Heart right ventricle (tissue), 16 donors: ENCODE measurements around the gene C12orf56. TPM values are rescaled to one million over a fixed set of nuclear protein-coding genes. Genes with fewer than 3 reads are reported as not detected.

Experiments used
- ATAC-seq, 8 donors: fragments of 200-7000 bp; cut with Tn5 transposase; one replicate each; pipeline ENCODE4 v1.9.1; 2020; ENCODE audit warnings: mild to moderate bottlenecking in 8 of 8, moderate library complexity in 8 of 8, moderate number of reproducible peaks in 1 of 8
- DNase-seq, 2 donors: peaks; one replicate each; pipeline ENCODE4 v3.0.0-alpha.2; 2020
- H3K27ac ChIP-seq, 10 donors: fragments of 200-600 bp; sonication (generic) in 2 of 10; one replicate each; pipeline versions ENCODE4 v1.5.0 to v1.8.0; 2020 to 2022; ENCODE audit warnings: mild to moderate bottlenecking in 3 of 10
- H3K27me3 ChIP-seq, 7 donors: fragments of 200-600 bp; one replicate each; pipeline ENCODE4 v1.8.0; 2021 to 2022; ENCODE audit warnings: mild to moderate bottlenecking in 2 of 7
- H3K36me3 ChIP-seq, 9 donors: fragments of 200-600 bp; sonication (generic) in 1 of 9; one replicate each; pipeline versions ENCODE4 v1.5.0 to v1.8.0; 2020 to 2022; ENCODE audit warnings: mild to moderate bottlenecking in 2 of 9
- H3K4me1 ChIP-seq, 9 donors: fragments of 200-600 bp; sonication (generic) in 1 of 9; one replicate each; pipeline versions ENCODE4 v1.5.0 to v1.8.0; 2020 to 2022; ENCODE audit warnings: mild to moderate bottlenecking in 4 of 9
- H3K4me3 ChIP-seq, 10 donors: fragments of 200-600 bp; sonication (generic) in 2 of 10; one replicate each; pipeline versions ENCODE4 v1.5.0 to v1.8.0; 2020 to 2022; ENCODE audit warnings: mild to moderate bottlenecking in 7 of 10, moderate library complexity in 2 of 10
- H3K9me3 ChIP-seq, 11 donors: fragments of 200-600 bp in 10 of 11; sonication (generic) in 2 of 11; one replicate each; pipeline versions ENCODE4 v1.5.0 to v1.8.0; 2013 to 2022; ENCODE audit warnings: mild to moderate bottlenecking in 2 of 11, control low read depth in 1 of 11, moderate library complexity in 1 of 11
- WGBS, 2 donors: extraction: QIAGEN DNeasy Blood & Tissue Kit; methylation state at CpG; one replicate each; pipeline ENCODE4 v1.1.7; 2013; ENCODE audit warnings: inconsistent platforms in 1 of 2; 5-methylcytosine and 5-hydroxymethylcytosine counted together
- intact Hi-C, 10 donors: fragments of 100-400 bp; cut with DNase I; formaldehyde crosslinking; loops; one replicate each; pipeline versions ENCODE4 v1.11.1 to v1.14.2; 2022
- polyA plus RNA-seq, 2 donors: library from polyadenylated mRNA; stranded (reverse); fragments of 200-250 nt; gene quantifications; one replicate each; pipeline ENCODE4 v1.2.3, GENCODE V29; 2013
- total RNA-seq, 10 donors: library from RNA; stranded (reverse); fragmentation: NEBNext Ultra II Directional in 3 of 10; extraction: Animal tissue kit (Norgen Biotek cat#: 25700) in 3 of 10; gene quantifications; one replicate each; pipeline versions ENCODE4 v1.2.1 to v1.2.4, GENCODE V29; 2021 to 2023
- TF ChIP-seq, protein P1 (sequence below), 9 donors: fragments of 200-600 bp; sonication (generic) in 2 of 9; IDR thresholded peaks; one replicate each; pipeline versions ENCODE4 v1.5.0 to v1.8.0; 2021 to 2022; ENCODE audit warnings: antibody characterized with exemption in 9 of 9, mild to moderate bottlenecking in 5 of 9, moderate library complexity in 1 of 9
- donor health status: Arrhythmogenic right ventricular cardiomyopathy.
- donor health status: ischemic (EF 13 %, LVEDD 7.1; RV severe dilation, severe dysfunction).
- donor health status: healthy with polysubstance abuse.
- donor health status: DM: no; HTN: yes; CAD: no.
- donor health status: DM: no; HTN: no; CAD: no.
- donor health status: ischemic (EF 25% LVEDD 6.9; RV normal size, moderate dysfunction).
- donor health status: ischemic (EF 25% LVEDD 5.7; RV mildly dilated, moderate dysfunction).
- donor health status: healthy.
- donor health status: DM: yes; HTN: yes; CAD: no.
- donor health status: Ischemic cardiomyopathy.
- donor health status: ischemic (EF 35%, LVEDD 5.7; RV mildly dilated, moderate dysfunction).
- donor health status: nonischemic (EF 11% LVEDD 7.7; RV severe dilation, severe dysfunction).
- donor health status: DM: yes; HTN: yes; CAD: no.
- donor health status: PGD.
- donor health status: ischemic (EF 29% LVEDD 5.4; RV normal size, mild dysfunction).
- donor health status: nonischemic (EF 23%, LVEDD 6.1; RV moderate dilation, normal function).

Gene C12orf56
- total and polyA plus RNA-seq, 12 donors, result not detected

DNA sequence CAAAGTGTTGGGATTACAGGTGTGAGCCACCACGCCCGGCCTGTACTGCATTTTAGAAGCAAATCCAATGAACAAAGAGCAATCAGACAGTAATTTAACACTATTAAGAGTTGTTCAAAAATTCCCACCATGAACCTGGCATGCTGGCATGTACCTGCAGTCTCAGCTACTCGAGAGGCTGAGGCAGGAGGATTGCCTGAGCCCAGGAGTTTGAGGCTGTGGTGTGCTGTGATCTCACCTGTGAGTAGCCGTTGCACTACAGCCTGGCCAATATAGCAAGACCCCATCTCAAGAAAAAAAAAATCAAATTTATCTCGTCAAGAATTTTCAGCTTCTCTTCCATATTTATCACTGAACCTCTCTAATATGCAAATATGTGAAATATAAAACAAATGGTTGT is 128.7 kb downstream of the C12orf56 start:
- H3K27ac ChIP-seq, result no peak overlapping the region
- no peaks in the 10 kb centered on the region for H3K9me3 ChIP-seq
- no peaks in the 10 kb centered on the region for H3K27me3 ChIP-seq
- intact Hi-C loops, result loop anchor here in 2 of 10 donors (10.0 kb wide), 2 partner anchors 133 to 1157 kb away; partner anchors contain the start of gene C12orf56 (in 1 of the 2)
- H3K36me3 ChIP-seq, result no peaks in the 10 kb centered on the region
- TF ChIP-seq, protein P1, sequence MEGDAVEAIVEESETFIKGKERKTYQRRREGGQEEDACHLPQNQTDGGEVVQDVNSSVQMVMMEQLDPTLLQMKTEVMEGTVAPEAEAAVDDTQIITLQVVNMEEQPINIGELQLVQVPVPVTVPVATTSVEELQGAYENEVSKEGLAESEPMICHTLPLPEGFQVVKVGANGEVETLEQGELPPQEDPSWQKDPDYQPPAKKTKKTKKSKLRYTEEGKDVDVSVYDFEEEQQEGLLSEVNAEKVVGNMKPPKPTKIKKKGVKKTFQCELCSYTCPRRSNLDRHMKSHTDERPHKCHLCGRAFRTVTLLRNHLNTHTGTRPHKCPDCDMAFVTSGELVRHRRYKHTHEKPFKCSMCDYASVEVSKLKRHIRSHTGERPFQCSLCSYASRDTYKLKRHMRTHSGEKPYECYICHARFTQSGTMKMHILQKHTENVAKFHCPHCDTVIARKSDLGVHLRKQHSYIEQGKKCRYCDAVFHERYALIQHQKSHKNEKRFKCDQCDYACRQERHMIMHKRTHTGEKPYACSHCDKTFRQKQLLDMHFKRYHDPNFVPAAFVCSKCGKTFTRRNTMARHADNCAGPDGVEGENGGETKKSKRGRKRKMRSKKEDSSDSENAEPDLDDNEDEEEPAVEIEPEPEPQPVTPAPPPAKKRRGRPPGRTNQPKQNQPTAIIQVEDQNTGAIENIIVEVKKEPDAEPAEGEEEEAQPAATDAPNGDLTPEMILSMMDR (IDR thresholded peaks at IDR 0.05), result no peak
- DNase-seq (no peak), ATAC-seq (no peak)
- WGBS, 2 donors, result 92 to 96% methylated on average over 5 of the region's 5 CpGs
- no peaks in the 10 kb centered on the region for H3K4me1 ChIP-seq
- no peak overlapping the region for H3K4me3 ChIP-seq

DNA sequence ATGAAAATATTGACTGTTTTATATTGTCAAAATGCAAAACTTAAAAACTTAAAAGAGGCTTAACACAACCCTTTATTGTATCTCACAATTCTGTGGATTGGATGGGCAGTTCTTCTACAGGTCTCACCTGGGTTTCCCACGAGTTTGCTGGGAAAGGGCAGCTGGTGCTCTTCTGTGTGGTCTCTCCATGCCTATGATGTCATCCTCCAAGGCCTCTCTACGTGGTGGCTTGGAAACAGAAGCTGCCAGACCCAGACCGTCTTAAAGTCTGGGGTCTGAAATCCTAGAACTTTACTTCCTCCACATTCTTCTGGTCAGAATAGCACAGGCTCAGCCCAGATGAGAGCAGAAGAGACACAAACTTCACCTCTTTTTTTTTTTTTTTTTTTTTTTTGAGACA is 132.0 kb downstream of the C12orf56 start:
- H3K27ac ChIP-seq, result no peak overlapping the region
- no peaks in the 10 kb centered on the region for H3K4me1 ChIP-seq
- TF ChIP-seq, protein P1 (IDR thresholded peaks at IDR 0.05), result no peak
- intact Hi-C loops, result loop anchor here in 7 of 10 donors (5.0 to 10.0 kb wide), 6 partner anchors 74 to 1154 kb away; partner anchors contain the start of gene SRGAP1 (in 1 of the 7)
- H3K27me3 ChIP-seq, result no peaks in the 10 kb centered on the region
- no peaks in the 10 kb centered on the region for H3K9me3 ChIP-seq
- ATAC-seq (no peak), DNase-seq (no peak)
- H3K36me3 ChIP-seq, result no peaks in the 10 kb centered on the region
- WGBS, 2 donors, result 44 to 54% methylated on average over 3 of the region's 3 CpGs
- H3K4me3 ChIP-seq, result no peak overlapping the region

DNA sequence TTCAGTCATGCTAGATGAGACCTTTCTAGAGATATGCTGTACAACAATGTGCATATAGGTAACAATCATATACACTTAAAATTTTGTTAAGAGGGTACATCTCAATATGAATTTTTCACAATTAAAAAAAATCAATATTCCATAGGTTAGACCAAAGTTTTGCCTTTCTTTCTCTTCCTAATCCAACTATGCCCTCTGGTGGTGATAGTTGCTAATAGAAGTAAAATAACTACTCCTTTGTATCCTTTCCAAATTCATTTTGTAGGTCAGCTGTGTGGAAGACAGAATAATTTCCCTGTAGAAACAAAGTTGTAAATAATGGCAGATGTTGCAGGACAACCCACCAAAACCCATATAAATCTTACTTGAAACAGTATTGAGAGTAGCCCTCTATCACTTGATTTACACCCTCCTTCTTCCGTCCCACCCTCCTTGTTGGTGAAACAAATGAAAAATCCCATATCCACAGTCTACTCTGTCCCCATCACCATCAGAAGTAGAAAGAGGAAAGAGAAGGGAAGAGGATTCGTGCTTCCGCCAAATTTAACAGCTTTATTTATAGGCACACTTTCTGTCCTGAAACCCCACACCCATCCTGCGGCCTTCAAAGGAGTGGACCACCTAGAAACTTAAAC is 134.3 kb downstream of the C12orf56 start:
- H3K4me3 ChIP-seq, result peak overlapping the region in 3 of 10 donors; percentile 0 to 15 (median 11)
- WGBS, 2 donors, result 56 to 60% methylated on average over 4 of the region's 4 CpGs
- no peaks in the 10 kb centered on the region for H3K27me3 ChIP-seq
- H3K36me3 ChIP-seq, result no peaks in the 10 kb centered on the region
- H3K27ac ChIP-seq, result no peak overlapping the region
- intact Hi-C loops, result loop anchor here in 8 of 10 donors (1.0 to 10.0 kb wide), 10 partner anchors 71 to 1151 kb away; partner anchors contain the start of gene SRGAP1 (in 1 of the 8)
- ATAC-seq (peak in 4 of 8 donors; percentile 25 to 52 (median 36)), DNase-seq (peak in 1 of 2 donors; percentile 29)
- TF ChIP-seq, protein P1 (IDR thresholded peaks at IDR 0.05), result peak; percentile 54 to 83 (median 78)
- H3K9me3 ChIP-seq, result no peaks in the 10 kb centered on the region
- peaks cover 0 to 12% (median 0%) of the 10 kb centered on the region in 9 donors for H3K4me1 ChIP-seq

DNA sequence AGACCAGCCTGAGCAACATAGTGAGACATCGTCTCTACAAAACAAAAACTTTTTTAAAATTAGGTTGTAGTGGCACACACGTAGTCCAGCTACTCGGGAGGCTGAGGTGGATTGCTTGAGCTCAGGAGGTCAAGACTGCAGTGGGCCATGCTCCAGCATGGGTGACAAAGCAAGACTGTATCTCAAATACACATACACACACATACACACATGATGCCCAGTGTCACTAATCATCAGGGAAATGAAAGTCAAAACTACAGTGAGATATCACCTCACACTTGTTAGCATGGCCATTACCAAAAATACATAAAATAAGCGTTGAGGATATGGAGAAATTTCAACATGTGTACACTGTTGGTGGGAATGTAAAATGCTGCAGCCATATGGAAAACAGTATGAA is 135.3 kb downstream of the C12orf56 start:
- WGBS, 2 donors, result 76 to 82% methylated on average over 4 of the region's 4 CpGs
- DNase-seq (no peak), ATAC-seq (no peak)
- no peak overlapping the region for H3K27ac ChIP-seq
- H3K9me3 ChIP-seq, result no peaks in the 10 kb centered on the region
- TF ChIP-seq, protein P1 (IDR thresholded peaks at IDR 0.05), result no peak
- intact Hi-C loops, result loop anchor here in 9 of 10 donors (1.0 to 10.0 kb wide), 8 partner anchors 70 to 1150 kb away; partner anchors contain the start of gene SRGAP1 (in 1 of the 9)
- no peak overlapping the region for H3K4me3 ChIP-seq
- H3K27me3 ChIP-seq, result no peaks in the 10 kb centered on the region
- peaks cover 0 to 12% (median 0%) of the 10 kb centered on the region in 9 donors for H3K4me1 ChIP-seq
- H3K36me3 ChIP-seq, result no peaks in the 10 kb centered on the region
